Caco-2 (cell line): ENCODE results near the gene DIO1. TPM values are rescaled to one million over a fixed set of nuclear protein-coding genes. Genes with fewer than 3 reads are reported as not detected.

Experiments used
- BruUV-seq: library from RNA; stranded (reverse); fragments of 400-500 nt; replicated peaks from 2 replicates; lab custom pipeline; 2021; lab: Mats Ljungman, UMichigan
- CTCF ChIA-PET: fragments of 300-600 bp; sonication (Branson Sonifier 250); formaldehyde crosslinking; loops from one replicate; lab custom pipeline; 2022; ENCODE audit warnings: antibody characterized with exemption; lab: Charles Lee
- POLR2A ChIA-PET: fragments of 300-600 bp; sonication (Branson Sonifier 250); formaldehyde crosslinking; loops from one replicate; lab custom pipeline; 2022; ENCODE audit warnings: antibody characterized with exemption; lab: Charles Lee
- DNase-seq, 2 experiments: peaks; one replicate each; pipeline versions ENCODE4 v3.0.0 to v3.0.0-alpha.2; 2020 to 2022
- H3K27me3 ChIP-seq: replicated peaks from 2 replicates; pipeline ENCODE4 v1.6.0; 2011; ENCODE audit warnings: low read length; ENCODE audit not compliant: control insufficient read depth, insufficient read depth
- H3K36me3 ChIP-seq: 2 replicates; pipeline ENCODE4 v1.5.1; 2011; ENCODE audit warnings: low read length; ENCODE audit not compliant: control insufficient read depth, insufficient read depth
- H3K4me1 ChIP-seq: fragments of 250-450 bp; sonication (Bioruptor Pico); 2 replicates; pipeline ENCODE4 v1.5.1; 2020; ENCODE audit warnings: mild to moderate bottlenecking
- H3K4me3 ChIP-seq: 2 replicates; pipeline ENCODE4 v1.5.1; 2011; ENCODE audit warnings: low read depth, mild to moderate bottlenecking, control low read depth, low read length
- H3K9me3 ChIP-seq: fragments of 250-450 bp; sonication (Bioruptor Pico); 2 replicates; pipeline ENCODE4 v1.5.1; 2020; ENCODE audit warnings: mild to moderate bottlenecking, moderate library complexity
- H3K27ac Mint-ChIP-seq: one replicate; pipeline ENCODE4 v1.8.0; 2022; ENCODE audit warnings: mixed read lengths; ENCODE audit not compliant: unreplicated experiment
- H3K27me3 Mint-ChIP-seq: one replicate; pipeline ENCODE4 v1.8.0; 2022; ENCODE audit warnings: mixed read lengths; ENCODE audit not compliant: insufficient read depth, unreplicated experiment
- H3K36me3 Mint-ChIP-seq: one replicate; pipeline ENCODE4 v1.8.0; 2022; ENCODE audit warnings: mild to moderate bottlenecking, mixed read lengths; ENCODE audit not compliant: insufficient read depth, unreplicated experiment
- H3K4me1 Mint-ChIP-seq: one replicate; pipeline ENCODE4 v1.8.0; 2022; ENCODE audit warnings: low read depth, mixed read lengths; ENCODE audit not compliant: unreplicated experiment
- H3K4me3 Mint-ChIP-seq: one replicate; pipeline ENCODE4 v1.8.0; 2022; ENCODE audit warnings: mild to moderate bottlenecking, moderate library complexity, mixed read lengths; ENCODE audit not compliant: unreplicated experiment
- H3K9me3 Mint-ChIP-seq: one replicate; pipeline ENCODE4 v1.8.0; 2022; ENCODE audit warnings: mixed read lengths; ENCODE audit not compliant: unreplicated experiment
- intact Hi-C: fragments of 100-400 bp; cut with micrococcal nuclease; formaldehyde crosslinking; loops from one replicate; pipeline ENCODE4 v1.10.0; 2022; ENCODE audit not compliant: unreplicated experiment
- total RNA-seq: library from RNA; stranded (reverse); gene quantifications from 2 replicates; pipeline ENCODE4 v1.2.3, GENCODE V29; 2022
- TF ChIP-seq, protein P1 (sequence below), 2 experiments: fragments of 200-600 bp in 1 of 2; IDR thresholded peaks; 1 replicate in 1 of 2; 2 replicates in 1 of 2; pipeline versions ENCODE4 v1.5.1 to v1.8.0; 2011 to 2022; ENCODE audit warnings: antibody characterized with exemption in 1 of 2, control low read depth in 1 of 2, inconsistent platforms in 1 of 2, low read depth in 1 of 2, low read length in 1 of 2, mild to moderate bottlenecking in 1 of 2, moderate library complexity in 1 of 2; ENCODE audit not compliant: insufficient read depth in 1 of 2, severe bottlenecking in 1 of 2, unreplicated experiment in 1 of 2

The DIO1 gene
- total RNA-seq, 1 experiment from 2014 or later = 7.1 TPM

GRCh38 chr1:53919675-53920066, 25.7 kb downstream of the DIO1 start:
- Histone ChIP-seq H3K9me3 (no peaks in the 10 kb centered on the region), H3K4me3 (no peak overlapping the region), H3K27me3 (no peaks in the 10 kb centered on the region), H3K36me3 (no peaks in the 10 kb centered on the region), H3K4me1 (peaks cover 8% of the 10 kb centered on the region; the same call in 1 of the 2 replicates)
- Mint-ChIP-seq H3K4me1 (no peaks in the 10 kb centered on the region), H3K9me3 (no peaks in the 10 kb centered on the region), H3K36me3 (no peaks in the 10 kb centered on the region), H3K27me3 (no peaks in the 10 kb centered on the region), H3K27ac (no peak overlapping the region), H3K4me3 (no peak overlapping the region)
- TF ChIP-seq, protein P1, sequence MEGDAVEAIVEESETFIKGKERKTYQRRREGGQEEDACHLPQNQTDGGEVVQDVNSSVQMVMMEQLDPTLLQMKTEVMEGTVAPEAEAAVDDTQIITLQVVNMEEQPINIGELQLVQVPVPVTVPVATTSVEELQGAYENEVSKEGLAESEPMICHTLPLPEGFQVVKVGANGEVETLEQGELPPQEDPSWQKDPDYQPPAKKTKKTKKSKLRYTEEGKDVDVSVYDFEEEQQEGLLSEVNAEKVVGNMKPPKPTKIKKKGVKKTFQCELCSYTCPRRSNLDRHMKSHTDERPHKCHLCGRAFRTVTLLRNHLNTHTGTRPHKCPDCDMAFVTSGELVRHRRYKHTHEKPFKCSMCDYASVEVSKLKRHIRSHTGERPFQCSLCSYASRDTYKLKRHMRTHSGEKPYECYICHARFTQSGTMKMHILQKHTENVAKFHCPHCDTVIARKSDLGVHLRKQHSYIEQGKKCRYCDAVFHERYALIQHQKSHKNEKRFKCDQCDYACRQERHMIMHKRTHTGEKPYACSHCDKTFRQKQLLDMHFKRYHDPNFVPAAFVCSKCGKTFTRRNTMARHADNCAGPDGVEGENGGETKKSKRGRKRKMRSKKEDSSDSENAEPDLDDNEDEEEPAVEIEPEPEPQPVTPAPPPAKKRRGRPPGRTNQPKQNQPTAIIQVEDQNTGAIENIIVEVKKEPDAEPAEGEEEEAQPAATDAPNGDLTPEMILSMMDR (IDR thresholded peaks at IDR 0.05; ENCODE audit: insufficient read depth in 1 of 2, low read depth in 1 of 2, low read length in 1 of 2, severe bottlenecking in 1 of 2, unreplicated experiment in 1 of 2) = no peak
- POLR2A ChIA-PET = no interaction called here
- CTCF ChIA-PET = no interaction called here
- intact Hi-C loops = loop anchor here (1.0 to 2.0 kb wide), 2 partner anchors 17 to 41 kb away; no protein-coding TSS in a partner anchor
- DNase-seq = no peak
- no TSS peak for BruUV-seq

GRCh38 chr1:53927376-53927881, 33.4 kb downstream of the DIO1 start:
- ChIA-PET POLR2A (no interaction called here), CTCF (no interaction called here)
- no peaks in the 10 kb centered on the region for H3K9me3 ChIP-seq
- H3K4me3 ChIP-seq = no peak overlapping the region
- Mint-ChIP-seq H3K4me1 (peaks cover 10% of the 10 kb centered on the region), H3K27ac (no peak overlapping the region), H3K36me3 (no peaks in the 10 kb centered on the region), H3K27me3 (no peaks in the 10 kb centered on the region), H3K9me3 (no peaks in the 10 kb centered on the region), H3K4me3 (no peak overlapping the region)
- no peaks in the 10 kb centered on the region for H3K36me3 ChIP-seq
- no peaks in the 10 kb centered on the region for H3K27me3 ChIP-seq
- TF ChIP-seq, protein P1 (IDR thresholded peaks at IDR 0.05; ENCODE audit: insufficient read depth in 1 of 2, low read depth in 1 of 2, low read length in 1 of 2, severe bottlenecking in 1 of 2, unreplicated experiment in 1 of 2) = no peak
- intact Hi-C loops = no loop called here
- DNase-seq = no peak
- peaks cover 20% of the 10 kb centered on the region for H3K4me1 ChIP-seq
- no TSS peak for BruUV-seq

DNA sequence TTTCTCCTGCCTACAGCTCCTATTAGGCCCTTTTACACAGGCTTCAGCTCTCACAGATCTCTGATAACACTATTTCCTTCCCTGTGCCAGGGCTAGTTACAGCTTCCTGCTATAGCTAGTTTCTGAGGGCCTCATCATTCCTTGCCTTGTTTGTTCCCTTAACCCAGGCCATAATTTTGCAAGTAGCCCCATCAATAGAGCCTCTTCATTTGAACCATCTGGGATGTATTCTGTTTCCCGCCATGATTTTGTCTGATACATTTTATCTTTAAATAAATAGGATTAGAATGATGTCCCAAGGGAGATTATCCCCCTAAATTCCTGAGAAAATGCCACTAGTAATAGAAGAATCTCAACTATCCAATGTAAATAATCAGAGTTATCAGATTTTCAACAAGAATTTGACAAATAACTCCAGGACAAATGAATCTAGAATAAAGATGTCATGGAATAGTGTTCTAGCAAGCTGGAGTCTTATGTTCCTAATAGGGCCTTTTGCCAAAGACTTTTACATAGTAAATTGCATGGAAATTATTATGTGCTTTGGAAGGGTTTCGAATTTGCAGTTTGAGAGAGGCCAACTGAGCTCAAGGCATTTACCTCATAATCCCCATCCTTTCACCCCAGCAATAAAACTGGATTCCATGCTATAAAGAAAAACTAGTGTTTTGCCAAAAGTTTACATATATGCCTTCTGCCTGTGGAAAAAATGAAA, 35.4 kb downstream of the DIO1 start:
- H3K4me1 ChIP-seq = peaks cover 20% of the 10 kb centered on the region
- Mint-ChIP-seq H3K4me3 (no peak overlapping the region), H3K27me3 (no peaks in the 10 kb centered on the region), H3K9me3 (peaks cover 6% of the 10 kb centered on the region), H3K36me3 (no peaks in the 10 kb centered on the region), H3K4me1 (peaks cover 10% of the 10 kb centered on the region), H3K27ac (no peak overlapping the region)
- no TSS peak for BruUV-seq
- no peaks in the 10 kb centered on the region for H3K27me3 ChIP-seq
- CTCF ChIA-PET = no interaction called here
- intact Hi-C loops = no loop called here
- POLR2A ChIA-PET = no interaction called here
- DNase-seq = no peak
- no peaks in the 10 kb centered on the region for H3K36me3 ChIP-seq
- peaks cover 10% of the 10 kb centered on the region; the same call in 1 of the 2 replicates for H3K9me3 ChIP-seq
- TF ChIP-seq, protein P1 (IDR thresholded peaks at IDR 0.05; ENCODE audit: insufficient read depth in 1 of 2, low read depth in 1 of 2, low read length in 1 of 2, severe bottlenecking in 1 of 2, unreplicated experiment in 1 of 2) = no peak
- no peak overlapping the region for H3K4me3 ChIP-seq
